ENCODE measurements around the gene MIEF1.

- no peak for TF ChIP-seq CTCF (IDR thresholded peaks at IDR 0.05)
- no peak for TF ChIP-seq POLR2A (IDR thresholded peaks at IDR 0.05)
These were observed 32.8 kb upstream of the MIEF1 start for GRCh38 chr22:39469326-39469680.

Data from lower leg skin (tissue), 3 donors.